DOHH2 (cell line): ENCODE results near the gene LSM14A.
"Not testable (repeated sequence)": the region's sequence is repeated elsewhere in the genome, so short reads cannot be mapped to it uniquely, and the experiment has no call there.

Experiments used
- H3F3A ChIP-seq: fragments of 200-600 bp; sonication (generic), shearing (Covaris generic); 2 replicates; pipeline ENCODE4 v1.6.0; 2016; ENCODE audit warnings: antibody characterized with exemption, mild to moderate bottlenecking; ENCODE audit not compliant: control insufficient read depth, insufficient read depth
- H3K27ac ChIP-seq: fragments of 200-600 bp; sonication (generic); 2 replicates; pipeline ENCODE4 v1.5.1; 2014; ENCODE audit warnings: low read depth, mild to moderate bottlenecking, low read length, moderate library complexity
- H3K27me3 ChIP-seq: fragments of 200-600 bp; sonication (generic); 2 replicates; pipeline ENCODE4 v1.6.1; 2014; ENCODE audit warnings: mild to moderate bottlenecking, low read length, mixed read lengths; ENCODE audit not compliant: control insufficient read depth
- H3K36me3 ChIP-seq: fragments of 200-600 bp; sonication (generic); 2 replicates; pipeline ENCODE4 v1.6.1; 2014; ENCODE audit warnings: mild to moderate bottlenecking, low read length, moderate library complexity, mixed read lengths; ENCODE audit not compliant: control insufficient read depth
- H3K4me1 ChIP-seq: fragments of 200-600 bp; sonication (generic); 2 replicates; pipeline ENCODE4 v1.6.1; 2014; ENCODE audit warnings: mild to moderate bottlenecking, low read length, mixed read lengths; ENCODE audit not compliant: control insufficient read depth
- H3K4me2 ChIP-seq: fragments of 200-600 bp; sonication (generic); 2 replicates; pipeline ENCODE4 v1.6.0; 2014; ENCODE audit warnings: mild to moderate bottlenecking, low read length, moderate library complexity
- H3K4me3 ChIP-seq: fragments of 200-600 bp; sonication (generic); 2 replicates; pipeline ENCODE4 v1.5.1; 2014; ENCODE audit warnings: mild to moderate bottlenecking, low read length, mixed read lengths
- H3K79me2 ChIP-seq: fragments of 200-600 bp; sonication (generic); 2 replicates; pipeline ENCODE4 v1.6.1; 2014; ENCODE audit warnings: mild to moderate bottlenecking, low read length, mixed read lengths; ENCODE audit not compliant: control insufficient read depth
- H3K9me2 ChIP-seq: fragments of 200-600 bp; sonication (generic); replicated peaks from 2 replicates; pipeline ENCODE4 v1.6.1; 2014; ENCODE audit warnings: mild to moderate bottlenecking, low read length, mixed read lengths; ENCODE audit not compliant: control insufficient read depth
- H3K9me3 ChIP-seq: fragments of 200-600 bp; sonication (generic); 2 replicates; pipeline ENCODE4 v1.6.1; 2014; ENCODE audit warnings: antibody characterized with exemption, low read length, mixed read lengths; ENCODE audit not compliant: control insufficient read depth, insufficient read depth
- H4K20me1 ChIP-seq: fragments of 200-600 bp; sonication (generic); 2 replicates; pipeline ENCODE4 v1.6.0; 2014; ENCODE audit warnings: low read depth, mild to moderate bottlenecking, antibody characterized with exemption, low read length, moderate library complexity; ENCODE audit not compliant: control insufficient read depth, insufficient read depth
- CTCF ChIP-seq: fragments of 200-600 bp; sonication (generic); IDR thresholded peaks from one replicate; pipeline ENCODE4 v1.5.1; 2014; ENCODE audit warnings: antibody characterized with exemption, mild to moderate bottlenecking, low read depth, low read length; ENCODE audit not compliant: poor library complexity, severe bottlenecking
- EZH2phosphoT487 ChIP-seq: fragments of 200-600 bp; sonication (generic); IDR thresholded peaks from 2 replicates; pipeline ENCODE4 v1.6.1; 2017; ENCODE audit warnings: borderline replicate concordance, mild to moderate bottlenecking, antibody characterized with exemption, low read length, moderate library complexity, mixed read lengths

Gene LSM14A

GRCh38 chr19:34165295-34165738 is 7.0 kb upstream of the LSM14A start:
- H3K9me2 ChIP-seq = no peaks in the 10 kb centered on the region
- no peak overlapping the region for H3K4me2 ChIP-seq
- no peaks in the 10 kb centered on the region for H3K9me3 ChIP-seq
- H4K20me1 ChIP-seq = no peaks in the 10 kb centered on the region
- H3K27ac ChIP-seq = no peak overlapping the region
- no peaks in the 10 kb centered on the region for H3F3A ChIP-seq
- peaks cover 17% of the 10 kb centered on the region for H3K4me1 ChIP-seq
- no peaks in the 10 kb centered on the region for H3K27me3 ChIP-seq
- H3K36me3 ChIP-seq = no peaks in the 10 kb centered on the region
- no peaks in the 10 kb centered on the region for H3K79me2 ChIP-seq
- no peak overlapping the region for H3K4me3 ChIP-seq
- TF ChIP-seq CTCF (no peak), EZH2phosphoT487 (no peak)

GRCh38 chr19:34169475-34170199 is 2.7 kb upstream of the LSM14A start:
- Histone ChIP-seq H3K79me2 (peaks cover 33% of the 10 kb centered on the region), H3K4me2 (peak overlapping the region; percentile 96), H3K4me1 (peaks cover 34% of the 10 kb centered on the region), H3K36me3 (peaks cover 21% of the 10 kb centered on the region)
- H3K9me3 ChIP-seq, H3F3A ChIP-seq, H3K27me3 ChIP-seq, H4K20me1 ChIP-seq, H3K9me2 ChIP-seq, H3K27ac ChIP-seq, H3K4me3 ChIP-seq: not testable (repeated sequence)

- peaks cover 51% of the 10 kb centered on the region for H3K79me2 ChIP-seq
- H3K9me2 ChIP-seq = no peaks in the 10 kb centered on the region
- peak overlapping the region; percentile 77 for H3K4me3 ChIP-seq
- no peaks in the 10 kb centered on the region for H3K9me3 ChIP-seq
- H3K4me2 ChIP-seq = peak overlapping the region; percentile 96
- peaks cover 40% of the 10 kb centered on the region for H3K36me3 ChIP-seq
- TF ChIP-seq CTCF (no peak), EZH2phosphoT487 (no peak)
- H4K20me1 ChIP-seq = peaks cover 14% of the 10 kb centered on the region
- peaks cover 9% of the 10 kb centered on the region for H3F3A ChIP-seq
- H3K4me1 ChIP-seq = peaks cover 47% of the 10 kb centered on the region
- no peaks in the 10 kb centered on the region for H3K27me3 ChIP-seq
- peak overlapping the region; percentile 93 for H3K27ac ChIP-seq
These were observed 796 bp upstream of the LSM14A start for GRCh38 chr19:34171539-34171876.

GRCh38 chr19:34172661-34173192 is 423 bp downstream of the LSM14A start:
- no peak for TF ChIP-seq CTCF

More at GRCh38 chr19:34172661-34173192, 423 bp downstream of the LSM14A start:
- no peaks in the 10 kb centered on the region for H3K9me2 ChIP-seq
- peaks cover 59% of the 10 kb centered on the region for H3K4me1 ChIP-seq
- H3K4me3 ChIP-seq = peak overlapping the region; percentile 77
- no peaks in the 10 kb centered on the region for H3K9me3 ChIP-seq
- no peaks in the 10 kb centered on the region for H3K27me3 ChIP-seq
- H3K27ac ChIP-seq = peak overlapping the region; percentile 93
- H4K20me1 ChIP-seq = peaks cover 26% of the 10 kb centered on the region
- peaks cover 64% of the 10 kb centered on the region for H3K79me2 ChIP-seq
- H3K36me3 ChIP-seq = peaks cover 52% of the 10 kb centered on the region
- H3F3A ChIP-seq = peaks cover 11% of the 10 kb centered on the region
- peak overlapping the region; percentile 96 for H3K4me2 ChIP-seq
